ENCODE data around the gene CERK. TPM values are rescaled to one million over a fixed set of nuclear protein-coding genes. Genes with fewer than 3 reads are reported as not detected.

The CERK gene
- polyA plus RNA-seq, 4 donors, result 46.1 to 54.9 (median 52.3) TPM

- DNase-seq (ENCODE audit: low read depth in 4 of 4, low spot score in 3 of 4), result no peak
These were observed 55.9 kb downstream of the CERK start for GRCh38 chr22:46682011-46682731.

GRCh38 chr22:46681010-46681409 lies 57.0 kb downstream of the CERK start:
- no peak for DNase-seq (ENCODE audit: low read depth in 4 of 4, low spot score in 3 of 4)

GRCh38 chr22:46679706-46680269 lies 58.3 kb downstream of the CERK start:
- DNase-seq (ENCODE audit: low read depth in 4 of 4, low spot score in 3 of 4), result no peak

GRCh38 chr22:46678785-46679700 lies 59.0 kb downstream of the CERK start:
- no peak for DNase-seq (ENCODE audit: low read depth in 4 of 4, low spot score in 3 of 4)

GRCh38 chr22:46678003-46678657 lies 59.9 kb downstream of the CERK start:
- DNase-seq (ENCODE audit: low read depth in 4 of 4, low spot score in 3 of 4), result no peak

GRCh38 chr22:46677323-46678002 lies 60.6 kb downstream of the CERK start:
- DNase-seq (ENCODE audit: low read depth in 4 of 4, low spot score in 3 of 4), result no peak

GRCh38 chr22:46676881-46677280 lies 61.2 kb downstream of the CERK start:
- DNase-seq (ENCODE audit: low read depth in 4 of 4, low spot score in 3 of 4), result no peak

- no peak for DNase-seq (ENCODE audit: low read depth in 4 of 4, low spot score in 3 of 4)
These were observed 61.6 kb downstream of the CERK start for GRCh38 chr22:46676479-46676878.

- DNase-seq (ENCODE audit: low read depth in 4 of 4, low spot score in 3 of 4), result no peak
These were observed 62.1 kb downstream of the CERK start for GRCh38 chr22:46675938-46676337.

GRCh38 chr22:46675479-46675878 lies 62.6 kb downstream of the CERK start:
- DNase-seq (ENCODE audit: low read depth in 4 of 4, low spot score in 3 of 4), result no peak

- DNase-seq (ENCODE audit: low read depth in 4 of 4, low spot score in 3 of 4), result no peak
These were observed 63.1 kb downstream of the CERK start for GRCh38 chr22:46674906-46675305.

GRCh38 chr22:46674367-46674781 lies 63.7 kb downstream of the CERK start:
- DNase-seq (ENCODE audit: low read depth in 4 of 4, low spot score in 3 of 4), result no peak

GRCh38 chr22:46673662-46674236 lies 64.3 kb downstream of the CERK start:
- DNase-seq (ENCODE audit: low read depth in 4 of 4, low spot score in 3 of 4), result no peak

GRCh38 chr22:46673205-46673604 lies 64.8 kb downstream of the CERK start:
- no peak for DNase-seq (ENCODE audit: low read depth in 4 of 4, low spot score in 3 of 4)

- no peak for DNase-seq (ENCODE audit: low read depth in 4 of 4, low spot score in 3 of 4)
These were observed 65.3 kb downstream of the CERK start for GRCh38 chr22:46672731-46673130.

- DNase-seq (ENCODE audit: low read depth in 4 of 4, low spot score in 3 of 4), result no peak
These were observed 66.1 kb downstream of the CERK start for GRCh38 chr22:46671824-46672432.

GRCh38 chr22:46669201-46669600 lies 68.9 kb downstream of the CERK start:
- no peak for DNase-seq (ENCODE audit: low read depth in 4 of 4, low spot score in 3 of 4)

GRCh38 chr22:46668116-46668515 lies 69.9 kb downstream of the CERK start:
- DNase-seq (ENCODE audit: low read depth in 4 of 4, low spot score in 3 of 4), result no peak

- no peak for DNase-seq (ENCODE audit: low read depth in 4 of 4, low spot score in 3 of 4)
These were observed 70.8 kb downstream of the CERK start for GRCh38 chr22:46667245-46667623.

Measured in right renal pelvis (tissue), 4 donors.